IMR-90 (cell line): ENCODE data around the gene PRDM10. TPM values are rescaled to one million over a fixed set of nuclear protein-coding genes. Genes with fewer than 3 reads are reported as not detected.

ENCODE experiments used
- ELK1 ChIP-seq: fragments of 150-350 bp; IDR thresholded peaks from 2 replicates; pipeline ENCODE4 v1.6.1; 2016; ENCODE audit warnings: low read depth, mild to moderate bottlenecking, low read length, moderate library complexity, borderline replicate concordance
- USF2 ChIP-seq: fragments of 150-350 bp; IDR thresholded peaks from 2 replicates; pipeline ENCODE4 v1.6.1; 2017; ENCODE audit warnings: mild to moderate bottlenecking, antibody characterized with exemption, low read length, low read depth
- polyA plus RNA-seq, 3 experiments: library from polyadenylated mRNA; depleted of rRNA; stranded (reverse); fragments of >200 nt; gene quantifications; 2 replicates each; pipeline ENCODE4 v1.2.3, GENCODE V29; 2012; ENCODE audit warnings: low replicate concordance in 1 of 3
- total RNA-seq: library from RNA; depleted of rRNA; stranded (reverse); fragments of >200 nt; gene quantifications from 2 replicates; pipeline ENCODE4 v1.2.3, GENCODE V29; 2012

PRDM10 gene
- total and polyA plus RNA-seq, 2 of the 4 experiments (the other 2 are of a cell fraction), result 3.1 to 6.5 TPM

GRCh38 chr11:129854232-129854805 lies 148.3 kb downstream of the PRDM10 start (continued):
- no peak for TF ChIP-seq USF2
- TF ChIP-seq ELK1, result no peak
